K562 (cell line): Measurements from ENCODE around the gene SPSB1. TPM values are rescaled to one million over a fixed set of nuclear protein-coding genes. Genes with fewer than 3 reads are reported as not detected.

Experiments used
- ATAC-seq: fragments of 200-7000 bp; cut with Tn5 transposase; 3 replicates; pipeline ENCODE4 v1.9.1; 2020; ENCODE audit warnings: moderate library complexity
- BruUV-seq: library from RNA; stranded (reverse); fragments of 400-500 nt; replicated peaks from 2 replicates; lab custom pipeline; 2021; lab: Mats Ljungman, UMichigan
- CTCF ChIA-PET: fragments of 300-600 bp; formaldehyde crosslinking; extraction: SDS; loops from one replicate; lab custom pipeline; 2021; ENCODE audit warnings: low intra/inter-chr PET ratio; lab: Yijun Ruan, JAX
- POLR2A ChIA-PET: fragments of 300-600, 350-650 bp; sonication (Branson Sonifier 250); formaldehyde crosslinking; extraction: SDS; loops from one replicate; lab custom pipeline; 2021; ENCODE audit warnings: antibody characterized with exemption, inconsistent platforms; lab: Yijun Ruan, JAX
- DNase-seq, 4 experiments: peaks; one replicate each; pipeline versions ENCODE4 v3.0.0 to v3.0.0-alpha.2; 2011 to 2018; ENCODE audit warnings: low spot score in 3 of 4, mixed read lengths in 3 of 4; ENCODE audit errors: extremely low read depth in 1 of 4
- FAIRE-seq: peaks from 2 replicates; lab custom pipeline; 2011; peaks lifted over from hg19 to GRCh38; lab: Jason Lieb, UNC
- H2AFZ ChIP-seq: 2 replicates; pipeline ENCODE4 v1.6.0; 2011; ENCODE audit warnings: low read depth, low read length, control low read depth, inconsistent platforms
- H3K27ac ChIP-seq: fragments of 200-600 bp; 3 replicates; pipeline ENCODE4 v1.8.0; 2011; ENCODE audit warnings: low read depth, mild to moderate bottlenecking, control low read depth, inconsistent platforms, low read length, moderate library complexity, mixed read lengths; ENCODE audit errors: extremely low read depth
- H3K27me3 ChIP-seq, 2 experiments: fragments of 300-600 bp in 1 of 2; 2 replicates in 1 of 2; 3 replicates in 1 of 2; pipeline versions ENCODE4 v1.6.0 to v1.8.0; 2011; ENCODE audit warnings: inconsistent platforms in 2 of 2, low read length in 2 of 2, mild to moderate bottlenecking in 1 of 2, mixed read lengths in 1 of 2, moderate library complexity in 1 of 2; ENCODE audit not compliant: control insufficient read depth in 2 of 2, insufficient read depth in 2 of 2
- H3K36me3 ChIP-seq: fragments of 300-600 bp; 3 replicates; pipeline ENCODE4 v1.8.0; 2011; ENCODE audit warnings: mild to moderate bottlenecking, low read length, inconsistent platforms; ENCODE audit not compliant: control insufficient read depth, insufficient read depth
- H3K4me1 ChIP-seq, 2 experiments: fragments of 200-600 bp in 1 of 2; replicated peaks in 1 of 2; 2 replicates in 1 of 2; 3 replicates in 1 of 2; pipeline versions ENCODE4 v1.5.1 to v1.8.0; 2011; ENCODE audit warnings: inconsistent platforms in 2 of 2, low read length in 2 of 2, mild to moderate bottlenecking in 1 of 2, mixed read lengths in 1 of 2, moderate library complexity in 1 of 2; ENCODE audit not compliant: control insufficient read depth in 2 of 2, insufficient read depth in 2 of 2
- H3K4me2 ChIP-seq: 2 replicates; pipeline ENCODE4 v1.6.1; 2011; ENCODE audit warnings: low read length, control low read depth, inconsistent platforms, mixed read lengths; ENCODE audit not compliant: insufficient read depth
- H3K4me3 ChIP-seq: fragments of 200-600 bp; sonication (generic), shearing (Covaris generic); 2 replicates; pipeline ENCODE4 v1.5.1; 2016; ENCODE audit warnings: control low read depth, inconsistent platforms
- H3K79me2 ChIP-seq: fragments of 200-600 bp; 3 replicates; pipeline ENCODE4 v1.8.0; 2011; ENCODE audit warnings: low read length, inconsistent platforms; ENCODE audit not compliant: control insufficient read depth, insufficient read depth
- H3K9ac ChIP-seq, 2 experiments: 2 replicates each; pipeline versions ENCODE4 v1.6.0 to v1.6.1; 2011; ENCODE audit warnings: low read depth in 2 of 2, low read length in 2 of 2, control low read depth in 1 of 2, inconsistent platforms in 1 of 2, mild to moderate bottlenecking in 1 of 2, mixed read lengths in 1 of 2; ENCODE audit not compliant: insufficient read depth in 1 of 2
- H3K9me1 ChIP-seq: one replicate; pipeline ENCODE4 v1.6.0; 2011; ENCODE audit warnings: inconsistent platforms, mild to moderate bottlenecking, low read length, moderate library complexity; ENCODE audit not compliant: control insufficient read depth, insufficient read depth
- H3K9me3 ChIP-seq: replicated peaks from 2 replicates; pipeline ENCODE4 v1.5.1; 2011; ENCODE audit warnings: low read depth, low read length, inconsistent platforms; ENCODE audit not compliant: control insufficient read depth, insufficient read depth
- H4K20me1 ChIP-seq: replicated peaks from 2 replicates; pipeline ENCODE4 v1.6.1; 2011; ENCODE audit warnings: low read length, inconsistent platforms, mixed read lengths; ENCODE audit not compliant: control insufficient read depth, insufficient read depth
- ATF7 ChIP-seq: fragments of 450-650 bp; IDR thresholded peaks from 2 replicates; pipeline ENCODE4 v1.7.1; 2014; ENCODE audit warnings: mild to moderate bottlenecking, moderate library complexity
- CBX3 ChIP-seq, 2 experiments: IDR thresholded peaks; 1 replicate in 1 of 2; 2 replicates in 1 of 2; pipeline ENCODE4 v1.6.1; 2012; ENCODE audit warnings: inconsistent platforms in 2 of 2, low read length in 2 of 2, borderline replicate concordance in 1 of 2, control low read depth in 1 of 2
- CXXC5 ChIP-seq: fragments of 250-450 bp; sonication (Bioruptor Pico); IDR thresholded peaks from 2 replicates; pipeline ENCODE4 v1.8.0; 2022; ENCODE audit warnings: inconsistent platforms, mild to moderate bottlenecking, moderate library complexity
- DMBX1 ChIP-seq: fragments of 250-450 bp; sonication (Bioruptor Pico); IDR thresholded peaks from 2 replicates; pipeline ENCODE4 v1.8.0; 2022; ENCODE audit warnings: inconsistent platforms, mild to moderate bottlenecking, moderate library complexity, borderline replicate concordance
- ERF ChIP-seq: fragments of 450-650 bp; formaldehyde crosslinking; IDR thresholded peaks from 2 replicates; pipeline ENCODE4 v1.4.0; 2020; ENCODE audit warnings: mild to moderate bottlenecking, mixed read lengths
- KAT7 ChIP-seq: sonication (generic); formaldehyde crosslinking; IDR thresholded peaks from 2 replicates; pipeline ENCODE4 v1.8.0; 2022; ENCODE audit warnings: missing genetic modification reagents, mild to moderate bottlenecking, borderline replicate concordance
- MXD1 ChIP-seq: fragments of 250-450 bp; sonication (Bioruptor Pico); IDR thresholded peaks from 2 replicates; pipeline ENCODE4 v1.8.0; 2021; ENCODE audit warnings: borderline replicate concordance, mild to moderate bottlenecking, moderate library complexity; ENCODE audit not compliant: poor library complexity, severe bottlenecking
- NBN ChIP-seq: fragments of 450-650 bp; IDR thresholded peaks from 2 replicates; pipeline ENCODE4 v1.6.1; 2016; ENCODE audit warnings: low read depth, mild to moderate bottlenecking
- PHB2 ChIP-seq: fragments of 450-650 bp; IDR thresholded peaks from 2 replicates; pipeline ENCODE4 v1.6.1; 2017; ENCODE audit warnings: low read depth
- SMARCE1 ChIP-seq: fragments of 450-650 bp; IDR thresholded peaks from 2 replicates; pipeline ENCODE4 v1.7.1; 2016; ENCODE audit warnings: mild to moderate bottlenecking
- TBL1XR1 ChIP-seq, 2 experiments: IDR thresholded peaks; 2 replicates each; pipeline ENCODE4 v1.6.1; 2012; ENCODE audit warnings: improper control_type of control experiment in 2 of 2, low read length in 2 of 2, mild to moderate bottlenecking in 1 of 2
- ZNF12 ChIP-seq: sonication (generic); formaldehyde crosslinking; IDR thresholded peaks from 2 replicates; pipeline ENCODE4 v1.4.0; 2020; ENCODE audit warnings: mild to moderate bottlenecking, missing genetic modification reagents
- ZNF212 ChIP-seq: fragments of 450-650 bp; formaldehyde crosslinking; IDR thresholded peaks from 2 replicates; pipeline ENCODE4 v1.4.0; 2020; ENCODE audit warnings: mild to moderate bottlenecking
- ZNF282 ChIP-seq: sonication (generic); formaldehyde crosslinking; IDR thresholded peaks from 2 replicates; pipeline ENCODE4 v1.8.1; 2023; ENCODE audit warnings: missing genetic modification reagents
- ZNF324 ChIP-seq: fragments of 250-450 bp; sonication (Bioruptor Pico); IDR thresholded peaks from 2 replicates; pipeline ENCODE4 v1.4.0; 2020; ENCODE audit warnings: mild to moderate bottlenecking
- ZNF589 ChIP-seq: fragments of 200-800 bp; sonication (Bioruptor generic); IDR thresholded peaks from 2 replicates; pipeline ENCODE4 v1.6.1; 2016; ENCODE audit warnings: low read depth, missing genetic modification characterization, missing compliant biosample characterization
- WGBS: fragments of 100-300 bp; shearing (Covaris generic); methylation state at CpG from one replicate; pipeline ENCODE4 v1.1.6; 2016; ENCODE audit warnings: low coverage, mixed read lengths; ENCODE audit not compliant: insufficient coverage; ENCODE audit errors: missing lambda C conversion rate; 5-methylcytosine and 5-hydroxymethylcytosine counted together
- in situ Hi-C: fragments of 300-500 bp; cut with MboI; formaldehyde crosslinking; loops from 4 replicates; pipeline ENCODE4 v1.15.0; 2018; ENCODE audit warnings: inconsistent platforms, mixed read lengths
- intact Hi-C: fragments of 100-400 bp; cut with micrococcal nuclease; formaldehyde crosslinking; loops from 2 replicates; pipeline ENCODE4 v1.14.2; 2022
- polyA plus RNA-seq, 8 experiments: library from polyadenylated mRNA; depleted of rRNA in 4 of 8; stranded (reverse) in 5 of 8; unstranded in 3 of 8; fragments of >200 nt; fragmentation: Nextera tagmentation in 2 of 8; fragmentation: Illumina TruSeq in 1 of 8; extraction: Ambion mirVana in 2 of 8; extraction: Trizol in 1 of 8; gene quantifications; 2 replicates each; pipeline versions ENCODE4 v1.2.1 to v1.2.3, GENCODE V29; 2011 to 2014; ENCODE audit warnings: inconsistent platforms in 1 of 8, missing spikeins in 1 of 8
- total RNA-seq, 7 experiments: library from RNA; depleted of rRNA in 6 of 7; stranded (reverse); fragments of >200 nt in 6 of 7; fragmentation: Illumina TruSeq in 2 of 7; extraction: Trizol in 2 of 7; gene quantifications; 2 replicates each; pipeline versions ENCODE4 v1.2.1 to v1.2.3, GENCODE V29; 2011 to 2021; ENCODE audit warnings: low replicate concordance in 1 of 7
- TF ChIP-seq, protein P1 (sequence below): fragments of 250-450 bp; sonication (Bioruptor Pico); IDR thresholded peaks from 2 replicates; pipeline ENCODE4 v1.5.0; 2021; ENCODE audit warnings: mild to moderate bottlenecking, moderate library complexity

SPSB1 gene
- total and polyA plus RNA-seq, 9 of the 15 experiments (the other 6 are each of a cell fraction or from before 2014, with no cell fraction given), result 0.06 to 0.35 (median 0.14) TPM; not detected in 6

DNA sequence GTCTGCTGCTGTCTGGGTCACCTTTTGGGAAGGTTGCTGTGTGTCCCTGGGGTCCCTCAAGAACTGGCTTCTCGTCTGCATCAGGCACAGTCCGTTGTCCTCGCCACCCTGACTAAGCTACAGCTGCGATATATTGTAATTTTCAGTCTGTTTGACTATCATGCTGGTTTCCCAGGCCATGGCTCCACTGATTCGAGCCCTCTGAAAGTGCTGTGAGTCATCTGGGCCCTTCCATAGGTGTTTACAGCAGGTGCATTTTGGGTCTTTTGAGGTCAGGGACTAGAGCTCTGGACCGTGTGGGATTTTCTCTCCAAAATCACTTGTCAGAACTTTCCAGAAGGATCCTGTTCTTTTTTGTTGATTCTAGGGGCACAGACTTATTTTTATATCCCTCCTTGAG lies 52.8 kb downstream of the SPSB1 start:
- H2AFZ ChIP-seq, result no peak overlapping the region
- FAIRE-seq (no peak), ATAC-seq (no peak), DNase-seq (no peak)
- peaks cover 0 to 10% of the 10 kb centered on the region in 2 experiments; a peak in 2 of 5 replicates for H3K4me1 ChIP-seq
- no peaks in the 10 kb centered on the region for H3K9me3 ChIP-seq
- no peak overlapping the region for H3K9ac ChIP-seq
- ChIA-PET CTCF (no interaction called here), POLR2A (no interaction called here)
- H3K27me3 ChIP-seq, result peaks cover 81 to 98% of the 10 kb centered on the region in 2 experiments
- no peak overlapping the region for H3K27ac ChIP-seq
- WGBS, result 3% methylated on average over 6 of the region's 6 CpGs
- H3K4me2 ChIP-seq, result no peak overlapping the region
- H3K36me3 ChIP-seq, result no peaks in the 10 kb centered on the region
- peaks cover 23% of the 10 kb centered on the region for H4K20me1 ChIP-seq
- TF ChIP-seq ZNF589 (CRISPR knock-in tag) (no peak), ZNF12 (CRISPR knock-in tag) (no peak), ZNF324 (CRISPR knock-in tag) (no peak), ZNF212 (CRISPR knock-in tag) (no peak), DMBX1 (CRISPR knock-in tag) (no peak), ATF7 (no peak), PHB2 (no peak), SMARCE1 (no peak), KAT7 (CRISPR knock-in tag) (no peak), ZNF282 (CRISPR knock-in tag) (no peak), TBL1XR1 (IDR thresholded peaks at IDR 0.05; ENCODE audit: low read length in 2 of 2) (no peak), CBX3 (IDR thresholded peaks at IDR 0.05; ENCODE audit: borderline replicate concordance in 1 of 2, low read length in 2 of 2) (no peak), NBN (no peak), ERF (CRISPR knock-in tag) (no peak), CXXC5 (no peak), MXD1 (CRISPR knock-in tag) (no peak)
- TF ChIP-seq, protein P1, sequence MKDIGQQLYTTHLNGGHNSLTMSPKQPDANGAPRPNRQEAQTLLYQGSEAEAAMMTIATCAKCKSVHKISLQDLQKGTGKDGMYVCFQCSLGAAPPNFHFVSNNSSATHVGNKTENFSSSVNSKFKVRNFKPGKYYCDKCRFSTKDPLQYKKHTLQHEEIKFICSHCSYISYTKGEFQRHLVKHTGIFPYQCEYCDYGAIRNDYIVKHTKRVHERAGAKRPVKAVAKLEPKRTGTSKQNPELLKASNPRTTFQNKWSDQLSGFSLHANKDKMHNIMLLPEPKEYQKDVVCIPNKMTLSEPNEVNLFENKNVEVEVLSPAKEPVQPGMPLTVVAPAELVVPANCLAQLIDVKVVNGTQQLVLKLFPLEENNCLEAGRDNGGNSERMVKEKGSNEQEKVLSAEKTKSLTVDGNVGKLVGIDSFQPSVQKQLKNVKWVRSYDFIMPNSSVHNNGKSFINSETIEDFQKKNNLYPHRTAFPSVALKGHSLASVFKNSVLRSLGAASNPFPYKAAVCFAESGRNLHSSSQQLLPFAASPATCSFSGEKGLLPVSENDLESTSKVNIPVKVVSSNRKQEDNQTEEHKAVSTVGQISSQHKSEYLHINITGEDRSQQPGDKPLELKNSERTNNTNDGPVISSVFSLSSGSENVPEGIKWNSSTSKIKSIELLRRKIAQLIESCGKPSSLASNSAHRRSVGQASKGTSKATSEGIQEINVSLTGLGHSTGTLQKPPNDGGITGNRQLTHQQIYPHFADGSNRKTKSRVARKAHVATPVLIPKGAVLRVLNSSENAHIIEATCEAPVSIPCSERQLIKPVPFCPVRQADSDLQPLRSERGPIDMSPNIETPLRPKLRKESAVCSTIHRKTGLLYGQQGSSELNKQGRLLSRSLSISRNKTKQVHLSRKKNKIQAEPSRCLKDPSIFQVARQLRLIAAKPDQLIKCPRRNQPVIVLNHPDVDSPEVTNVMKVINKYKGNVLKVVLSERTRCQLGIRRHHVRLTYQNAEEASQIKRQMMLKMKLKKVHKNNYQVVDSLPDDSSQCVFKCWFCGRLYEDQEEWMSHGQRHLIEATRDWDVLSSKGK (CRISPR knock-in tag), result no peak
- no peaks in the 10 kb centered on the region for H3K9me1 ChIP-seq
- H3K4me3 ChIP-seq, result no peak overlapping the region
- no TSS peak for BruUV-seq
- no peaks in the 10 kb centered on the region for H3K79me2 ChIP-seq
- in situ Hi-C loops (no loop called here), intact Hi-C loops (no loop called here)
